ENCODE measurements around the gene SEPTIN10.
"Not testable (repeated sequence)": the region's sequence is repeated elsewhere in the genome, so short reads cannot be mapped to it uniquely, and the experiment has no call there.

The SEPTIN10 gene

GRCh38 chr2:109594246-109594885 is 19.4 kb downstream of the SEPTIN10 start:
- H3K4me3 ChIP-seq (ENCODE audit: low read depth, low read length) = no peak overlapping the region
- DNase-seq (ENCODE audit: low read depth) = no peak
- TF ChIP-seq CTCF (conservative IDR thresholded peaks at IDR 0.05; ENCODE audit: low read depth, low read length) = no peak

- no peak for DNase-seq (ENCODE audit: low read depth)
- no peak overlapping the region for H3K4me3 ChIP-seq (ENCODE audit: low read depth, low read length)
- TF ChIP-seq CTCF (conservative IDR thresholded peaks at IDR 0.05; ENCODE audit: low read depth, low read length) = no peak
These were observed 20.9 kb downstream of the SEPTIN10 start for GRCh38 chr2:109592905-109593304.

GRCh38 chr2:109591206-109591605 is 22.6 kb downstream of the SEPTIN10 start:
- H3K4me3 ChIP-seq (ENCODE audit: low read depth, low read length) = no peak overlapping the region
- no peak for DNase-seq (ENCODE audit: low read depth)
- TF ChIP-seq CTCF (conservative IDR thresholded peaks at IDR 0.05; ENCODE audit: low read depth, low read length) = no peak

GRCh38 chr2:109586687-109587086 is 27.1 kb downstream of the SEPTIN10 start:
- DNase-seq (ENCODE audit: low read depth) = no peak
- no peak for TF ChIP-seq CTCF (conservative IDR thresholded peaks at IDR 0.05; ENCODE audit: low read depth, low read length)
- H3K4me3 ChIP-seq (ENCODE audit: low read depth, low read length) = no peak overlapping the region

GRCh38 chr2:109582928-109583895 is 30.6 kb downstream of the SEPTIN10 start:
- TF ChIP-seq CTCF (conservative IDR thresholded peaks at IDR 0.05; ENCODE audit: low read depth, low read length) = peak; percentile 32
- no peak overlapping the region for H3K4me3 ChIP-seq (ENCODE audit: low read depth, low read length)
- DNase-seq (ENCODE audit: low read depth) = peak; percentile 64

- DNase-seq (ENCODE audit: low read depth); H3K4me3 ChIP-seq (ENCODE audit: low read depth, low read length): not testable (repeated sequence)
These were observed 36.1 kb downstream of the SEPTIN10 start for GRCh38 chr2:109577630-109578029.

- no peak for DNase-seq (ENCODE audit: low read depth)
- TF ChIP-seq CTCF (conservative IDR thresholded peaks at IDR 0.05; ENCODE audit: low read depth, low read length) = no peak
- H3K4me3 ChIP-seq (ENCODE audit: low read depth, low read length) = no peak overlapping the region
These were observed 38.4 kb downstream of the SEPTIN10 start for GRCh38 chr2:109575373-109575772.
